ENCODE data around the gene ACTRT2. TPM values are rescaled to one million over a fixed set of nuclear protein-coding genes. Genes with fewer than 3 reads are reported as not detected.

The ACTRT2 gene
- total RNA-seq, 1 experiment from 2014 or later: not detected

- H3K4me2 ChIP-seq (ENCODE audit: insufficient read depth, insufficient read length, low read length): no peak overlapping the region
- H2BK5ac ChIP-seq (ENCODE audit: insufficient read length, low read length): no peak overlapping the region
- no peak overlapping the region for H4K5ac ChIP-seq (ENCODE audit: insufficient read length, low read depth, low read length)
- no peak overlapping the region for H3K18ac ChIP-seq (ENCODE audit: insufficient read length, low read depth, low read length)
- no peaks in the 10 kb centered on the region for H3K23me2 ChIP-seq (ENCODE audit: insufficient read length, low read depth, low read length, poor library complexity, severe bottlenecking)
- no peaks in the 10 kb centered on the region for H3K27me3 ChIP-seq (ENCODE audit: insufficient read depth, low read length)
- Mint-ChIP-seq H3K27ac (no peak overlapping the region), H3K27me3 (ENCODE audit: low read depth) (no peaks in the 10 kb centered on the region; the same call in 1 of the 2 replicates), H3K9me3 (peaks cover 0 to 20% of the 10 kb centered on the region in 2 experiments; a peak in 2 of 5 replicates), H3K4me1 (no peaks in the 10 kb centered on the region), H3K36me3 (ENCODE audit: insufficient read depth in 1 of 3, low read depth in 3 of 3) (peaks cover 0 to 11% (median 0%) of the 10 kb centered on the region in 3 experiments; a peak in 2 of 7 replicates), H3K4me3 (no peak overlapping the region)
- no peak overlapping the region for H3K23ac ChIP-seq (ENCODE audit: insufficient read length, low read depth, low read length)
- H2BK15ac ChIP-seq (ENCODE audit: low read depth, low read length): no peak overlapping the region
- no peak overlapping the region for H3T11ph ChIP-seq (ENCODE audit: low read length)
- H3K56ac ChIP-seq (ENCODE audit: insufficient read length, low read depth, low read length): no peak overlapping the region
- no peak overlapping the region for H2AFZ ChIP-seq (ENCODE audit: low read length)
- no peaks in the 10 kb centered on the region for H3K79me2 ChIP-seq (ENCODE audit: insufficient read depth, low read length)
- no peak overlapping the region for H2AK5ac ChIP-seq (ENCODE audit: insufficient read length, low read length)
- H3K14ac ChIP-seq (ENCODE audit: insufficient read depth, low read length): no peak overlapping the region
- no peak overlapping the region for H2BK12ac ChIP-seq (ENCODE audit: insufficient read length, low read depth, low read length)
- no peak for DNase-seq
- no peak overlapping the region for H2BK120ac ChIP-seq (ENCODE audit: low read depth, low read length, poor library complexity, severe bottlenecking)
- no peak overlapping the region for H3K4ac ChIP-seq (ENCODE audit: low read depth, low read length)
- H2BK20ac ChIP-seq (ENCODE audit: low read depth, low read length, poor library complexity, severe bottlenecking): no peak overlapping the region
- H3K4me1 ChIP-seq (ENCODE audit: insufficient read depth, low read length): no peaks in the 10 kb centered on the region
- H3K9me3 ChIP-seq (ENCODE audit: control insufficient read depth, low read depth, low read length): peaks cover 24% of the 10 kb centered on the region
- WGBS (ENCODE audit: extremely low coverage, insufficient read length, low lambda C conversion rate): no CpG with 5 or more reads among the region's 11 CpGs
- TF ChIP-seq CTCF (conservative IDR thresholded peaks at IDR 0.05): no peak
- no peak overlapping the region for H3K9ac ChIP-seq (ENCODE audit: extremely low read depth, insufficient read length, low read length)
- no peaks in the 10 kb centered on the region for H4K20me1 ChIP-seq (ENCODE audit: control insufficient read depth, insufficient read depth, insufficient read length)
- H3K79me1 ChIP-seq (ENCODE audit: insufficient read depth, low read depth, low read length, poor library complexity, severe bottlenecking): no peaks in the 10 kb centered on the region
- H3K27ac ChIP-seq (ENCODE audit: insufficient read length, low read depth, low read length): no peak overlapping the region
- no peak overlapping the region for H4K91ac ChIP-seq (ENCODE audit: insufficient read length, low read depth, low read length)
- H4K8ac ChIP-seq (replicated peaks; ENCODE audit: insufficient read length, low read depth, low read length): no peak overlapping the region
Measured at GRCh38 chr1:3026581-3027391, 5.5 kb downstream of the ACTRT2 start.
